GM18507 (cell line): Measurements from ENCODE around the gene DTNA.

ENCODE experiments used
- DNase-seq: peaks from one replicate; pipeline ENCODE4 v3.0.0; 2011; ENCODE audit warnings: low read depth; ENCODE audit not compliant: insufficient read length; ENCODE audit errors: extremely low spot score
- FAIRE-seq: peaks from 2 replicates; lab custom pipeline; 2011; peaks lifted over from hg19 to GRCh38; lab: Jason Lieb, UNC

The DTNA gene

GRCh38 chr18:34800381-34800780, 90.3 kb downstream of the DTNA start:
- FAIRE-seq (no peak), DNase-seq (no peak)

- FAIRE-seq, result no peak
- no peak for DNase-seq
Observed at GRCh38 chr18:34801774-34802173, 91.7 kb downstream of the DTNA start.

GRCh38 chr18:34802959-34803358, 92.9 kb downstream of the DTNA start:
- no peak for DNase-seq
- no peak for FAIRE-seq

- FAIRE-seq (no peak), DNase-seq (no peak)
Observed at GRCh38 chr18:34803877-34804400, 93.8 kb downstream of the DTNA start.

DNA sequence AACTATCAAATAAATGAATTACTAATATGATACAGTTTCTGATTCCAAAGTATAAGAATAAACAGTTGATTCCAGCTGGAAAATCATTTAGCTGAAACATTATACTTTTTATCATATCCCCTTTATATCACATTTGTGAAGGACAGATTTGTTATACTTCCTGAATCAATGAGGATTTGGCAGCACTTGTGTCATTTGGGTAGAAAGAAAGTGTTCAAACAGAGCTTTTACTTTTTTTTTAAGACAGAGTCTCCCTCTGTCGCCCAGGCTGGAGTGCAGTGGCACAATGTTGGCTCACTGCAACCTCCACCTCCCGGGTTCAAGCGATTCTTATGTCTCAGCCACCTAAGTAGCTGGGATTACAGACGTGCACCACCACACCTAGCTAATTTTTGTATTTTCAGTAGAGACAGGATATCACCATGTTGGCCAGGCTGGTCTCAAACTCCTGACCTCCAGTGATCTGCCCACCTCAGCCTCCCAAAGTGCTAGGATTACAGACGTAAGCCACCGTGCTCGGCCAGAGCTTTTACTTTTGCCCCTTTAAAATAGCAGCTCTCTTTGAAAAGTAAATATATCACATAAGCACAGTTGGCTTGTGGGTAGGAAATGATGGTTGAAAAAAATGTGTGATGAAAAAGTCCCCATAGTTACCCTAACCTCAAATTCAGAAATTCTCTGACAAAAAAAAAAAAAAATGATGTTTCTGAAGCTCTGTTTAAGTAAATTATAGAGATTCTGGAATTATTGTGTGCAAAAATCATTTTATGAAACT, 95.2 kb downstream of the DTNA start:
- no peak for FAIRE-seq

DNA sequence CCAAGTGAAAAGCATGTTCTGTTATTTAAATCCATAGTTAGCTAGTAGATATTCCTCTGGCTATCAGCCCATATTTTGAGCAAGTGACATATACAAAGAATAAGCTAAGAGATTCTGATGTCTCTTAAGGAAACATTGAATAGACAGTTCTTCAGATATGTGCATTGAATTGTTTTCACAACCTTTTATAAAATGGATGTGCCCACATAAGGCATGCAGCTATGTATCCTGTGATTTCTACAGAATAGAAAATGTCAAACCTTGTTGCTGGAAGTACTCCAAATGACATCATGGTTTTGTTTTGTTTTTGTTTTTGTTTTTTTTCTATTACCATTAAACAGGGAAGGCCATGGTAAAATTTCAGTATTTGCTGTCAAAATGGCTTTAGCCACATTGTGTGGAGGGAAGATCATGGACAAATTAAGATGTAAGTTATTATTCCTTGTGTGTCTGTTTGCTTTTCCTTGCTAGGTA, 95.8 kb downstream of the DTNA start:
- FAIRE-seq (no peak), DNase-seq (no peak)

More for the DNA sequence above, 95.2 kb downstream of the DTNA start:
- DNase-seq, result no peak

- DNase-seq (no peak), FAIRE-seq (no peak)
Observed at GRCh38 chr18:34806527-34806926, 96.4 kb downstream of the DTNA start.

GRCh38 chr18:34807106-34807796, 97.2 kb downstream of the DTNA start:
- DNase-seq, result no peak
- FAIRE-seq, result no peak

- FAIRE-seq (no peak), DNase-seq (no peak)
Observed at GRCh38 chr18:34808389-34808788, 98.3 kb downstream of the DTNA start.

GRCh38 chr18:34809451-34810072, 99.5 kb downstream of the DTNA start:
- FAIRE-seq, result no peak

GRCh38 chr18:34816183-34816582, 106.1 kb downstream of the DTNA start:
- no peak for FAIRE-seq
- DNase-seq, result no peak

More at GRCh38 chr18:34809451-34810072, 99.5 kb downstream of the DTNA start:
- DNase-seq, result no peak

DNA sequence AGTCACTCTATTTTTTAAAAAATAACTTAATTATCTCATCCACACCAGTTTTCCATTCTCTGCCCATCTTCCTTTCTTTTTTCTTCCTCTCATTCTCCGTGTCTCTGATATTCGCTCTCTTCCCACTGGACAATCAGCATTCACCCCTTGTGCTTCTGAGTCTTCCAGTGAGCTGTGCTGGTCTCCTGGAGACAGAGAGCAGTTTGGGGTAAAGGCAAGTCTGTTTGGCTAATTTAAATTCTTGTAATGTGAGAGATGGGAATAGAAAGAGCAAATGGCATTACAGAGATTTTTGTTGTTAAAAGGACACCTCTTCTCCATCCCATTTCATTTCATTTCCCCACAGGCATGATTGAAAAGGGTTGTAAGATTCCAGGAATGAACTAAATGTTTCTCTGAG, 107.5 kb downstream of the DTNA start:
- no peak for FAIRE-seq

GRCh38 chr18:34818064-34818463, 108.0 kb downstream of the DTNA start:
- FAIRE-seq (no peak), DNase-seq (no peak)

More for the DNA sequence above, 107.5 kb downstream of the DTNA start:
- DNase-seq, result no peak

- no peak for DNase-seq
- no peak for FAIRE-seq
Observed at GRCh38 chr18:34820360-34821065, 110.4 kb downstream of the DTNA start.

DNA sequence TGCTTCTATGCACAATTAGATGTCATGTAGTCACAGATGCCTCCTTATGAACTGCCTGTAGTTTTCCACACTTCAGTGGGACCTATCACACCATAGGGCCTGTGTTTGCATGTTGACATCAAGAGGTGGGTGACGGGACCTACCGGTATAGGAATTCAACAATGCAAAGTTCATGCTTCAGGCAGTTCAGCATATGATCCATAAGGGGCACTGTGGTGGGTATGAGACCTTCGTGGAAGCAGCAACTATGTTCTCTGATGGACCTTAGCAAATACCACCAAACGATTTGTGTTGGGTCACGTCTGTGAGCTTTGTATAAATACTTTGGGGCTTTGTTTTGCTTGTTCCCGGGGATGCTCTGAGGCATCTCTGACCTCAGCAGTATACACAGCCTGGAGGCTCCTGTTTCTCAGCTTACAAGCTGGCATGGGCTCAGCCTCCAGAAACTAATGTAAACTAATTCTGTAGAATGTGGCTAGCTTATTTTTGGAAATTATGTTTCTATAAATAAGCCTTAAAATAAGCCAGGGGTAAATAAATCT, 111.6 kb downstream of the DTNA start:
- no peak for FAIRE-seq
- no peak for DNase-seq

GRCh38 chr18:34828093-34828492, 118.0 kb downstream of the DTNA start:
- no peak for FAIRE-seq
- DNase-seq, result no peak

- DNase-seq (no peak), FAIRE-seq (no peak)
Observed at GRCh38 chr18:34834897-34835296, 124.8 kb downstream of the DTNA start.

DNA sequence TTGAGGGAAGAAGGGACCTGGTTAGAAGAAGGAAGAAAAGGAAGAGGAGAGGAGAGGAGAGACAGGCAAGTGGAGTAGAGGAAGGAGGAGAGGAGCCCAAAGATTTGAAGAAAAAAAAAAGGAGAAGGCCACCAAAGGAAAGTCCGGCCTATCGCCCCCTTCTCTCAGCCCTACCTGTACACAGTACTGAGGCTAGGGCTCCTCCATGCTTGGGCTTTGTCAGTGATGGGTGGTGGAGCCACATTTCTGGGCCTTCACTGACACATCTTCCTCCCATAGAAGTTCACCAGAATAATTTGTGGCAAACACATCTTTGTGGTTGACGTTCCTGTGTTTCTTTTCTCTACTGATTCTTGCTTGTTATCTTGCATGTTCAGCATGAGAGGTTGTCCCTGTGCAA, 125.4 kb downstream of the DTNA start:
- FAIRE-seq (no peak), DNase-seq (no peak)

- no peak for FAIRE-seq
- DNase-seq, result no peak
Observed at GRCh38 chr18:34837769-34838272, 127.7 kb downstream of the DTNA start.
